GM13976 (cell line): ENCODE measurements around the gene MCF2L2.

Source experiments
- DNase-seq: peaks from one replicate; pipeline ENCODE4 v3.0.0; 2012; ENCODE audit warnings: low spot score
- in situ Hi-C: fragments of 300-500 bp; cut with MboI; formaldehyde crosslinking; loops from one replicate; pipeline ENCODE4 v1.12.0; 2022; ENCODE audit warnings: low sequenced_read_pairs, mixed read lengths, inconsistent platforms; ENCODE audit not compliant: unreplicated experiment
- TF ChIP-seq, protein P1 (sequence below): IDR thresholded peaks from 2 replicates; pipeline ENCODE4 v1.5.1; 2012; ENCODE audit warnings: borderline replicate concordance, mild to moderate bottlenecking; ENCODE audit not compliant: insufficient read depth; ENCODE audit errors: extremely low read depth, missing control alignments, control extremely low read depth

The MCF2L2 gene

DNA sequence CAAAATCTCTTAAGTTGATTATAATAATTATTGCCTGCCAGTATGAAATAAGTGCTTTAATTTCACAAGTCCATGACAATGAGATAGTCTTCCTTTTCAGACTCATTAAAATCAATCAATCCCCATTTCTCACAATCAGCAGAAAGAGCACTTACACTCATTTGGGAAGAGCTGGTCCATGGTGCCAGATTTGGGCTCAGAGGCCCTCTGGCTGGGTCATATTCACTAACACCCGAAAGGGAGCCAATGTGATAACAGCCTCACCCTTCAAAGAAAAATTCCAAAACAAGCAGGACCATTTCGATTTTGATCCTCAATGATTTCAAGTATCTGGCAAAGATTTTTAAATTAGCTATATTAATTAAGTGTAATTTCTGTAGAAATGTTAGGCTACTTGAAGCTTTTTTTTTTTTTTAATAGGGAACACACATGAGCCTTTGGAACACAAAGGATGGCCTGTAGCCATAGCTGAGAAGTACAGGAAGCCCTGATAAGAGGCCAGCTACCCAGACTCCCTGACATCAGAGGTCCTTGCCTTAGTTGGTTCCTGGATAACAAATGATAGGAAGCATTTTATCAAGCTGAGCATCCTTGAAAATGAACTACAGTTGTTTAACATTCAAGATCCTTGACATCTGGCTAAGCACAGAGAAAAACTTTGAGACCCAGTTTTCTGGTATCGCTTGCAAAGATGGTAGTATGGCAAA is 17.1 kb downstream of the MCF2L2 start:
- in situ Hi-C loops, result no loop called here
- TF ChIP-seq, protein P1, sequence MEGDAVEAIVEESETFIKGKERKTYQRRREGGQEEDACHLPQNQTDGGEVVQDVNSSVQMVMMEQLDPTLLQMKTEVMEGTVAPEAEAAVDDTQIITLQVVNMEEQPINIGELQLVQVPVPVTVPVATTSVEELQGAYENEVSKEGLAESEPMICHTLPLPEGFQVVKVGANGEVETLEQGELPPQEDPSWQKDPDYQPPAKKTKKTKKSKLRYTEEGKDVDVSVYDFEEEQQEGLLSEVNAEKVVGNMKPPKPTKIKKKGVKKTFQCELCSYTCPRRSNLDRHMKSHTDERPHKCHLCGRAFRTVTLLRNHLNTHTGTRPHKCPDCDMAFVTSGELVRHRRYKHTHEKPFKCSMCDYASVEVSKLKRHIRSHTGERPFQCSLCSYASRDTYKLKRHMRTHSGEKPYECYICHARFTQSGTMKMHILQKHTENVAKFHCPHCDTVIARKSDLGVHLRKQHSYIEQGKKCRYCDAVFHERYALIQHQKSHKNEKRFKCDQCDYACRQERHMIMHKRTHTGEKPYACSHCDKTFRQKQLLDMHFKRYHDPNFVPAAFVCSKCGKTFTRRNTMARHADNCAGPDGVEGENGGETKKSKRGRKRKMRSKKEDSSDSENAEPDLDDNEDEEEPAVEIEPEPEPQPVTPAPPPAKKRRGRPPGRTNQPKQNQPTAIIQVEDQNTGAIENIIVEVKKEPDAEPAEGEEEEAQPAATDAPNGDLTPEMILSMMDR, result no peak
- DNase-seq, result no peak

DNA sequence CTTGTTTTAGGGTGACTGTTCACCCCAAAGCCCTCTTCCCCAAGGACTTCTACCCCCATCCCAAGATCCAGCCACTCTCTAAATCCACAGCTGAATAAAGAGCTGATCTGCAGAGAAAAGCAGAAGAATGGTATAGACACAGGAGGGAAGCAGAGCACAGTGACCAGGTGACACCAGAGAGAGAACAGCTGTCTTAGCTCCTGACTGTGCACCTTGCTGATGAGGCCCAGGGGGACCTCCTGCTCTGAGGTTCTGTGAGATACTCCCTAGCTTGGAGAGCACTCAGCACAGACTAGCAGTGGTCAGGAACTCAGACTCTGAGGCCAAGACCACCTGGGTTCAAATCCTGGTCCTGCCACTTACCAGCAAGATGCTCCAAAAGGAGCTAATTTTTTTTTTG is 17.7 kb downstream of the MCF2L2 start:
- TF ChIP-seq, protein P1, result no peak
- in situ Hi-C loops, result no loop called here
- no peak for DNase-seq

DNA sequence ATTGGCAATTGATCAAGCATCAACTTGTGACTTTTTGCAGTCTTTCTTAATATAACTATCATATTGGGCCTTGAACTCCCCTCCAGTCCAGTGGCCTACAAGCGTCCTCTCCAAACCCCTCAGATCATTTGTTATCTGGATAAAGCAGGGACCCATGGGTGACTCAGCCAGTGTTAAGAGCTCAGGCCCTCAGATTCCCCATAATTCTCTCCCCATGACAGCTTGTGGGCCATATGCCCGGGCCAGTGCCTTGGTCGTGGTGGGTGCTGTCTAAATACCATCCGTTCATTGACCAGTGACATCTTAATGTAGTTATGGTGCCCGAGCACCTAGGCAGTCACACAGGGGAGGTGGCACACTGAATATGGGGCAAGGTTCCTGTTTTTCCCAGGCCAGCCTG is 18.1 kb downstream of the MCF2L2 start:
- no peak for DNase-seq
- in situ Hi-C loops, result no loop called here
- TF ChIP-seq, protein P1, result no peak

DNA sequence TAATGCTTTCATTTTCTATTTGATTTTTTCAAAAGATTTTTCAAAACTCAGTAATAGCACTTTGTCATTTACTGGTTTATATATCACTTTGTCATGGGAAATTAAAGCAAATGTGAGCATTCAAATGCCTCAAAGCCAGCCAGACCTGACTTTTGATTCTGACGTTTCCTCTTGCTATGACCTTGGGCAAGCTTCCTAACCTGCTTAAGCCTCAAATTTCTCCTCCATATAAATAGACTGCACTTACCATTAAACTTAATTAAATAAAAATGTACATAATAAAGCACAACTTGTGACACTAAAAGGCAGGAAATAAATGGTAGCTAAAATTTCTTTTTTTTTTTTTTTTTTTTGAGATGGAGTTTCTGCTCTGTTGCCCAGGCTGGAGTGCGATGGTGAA is 19.2 kb downstream of the MCF2L2 start:
- DNase-seq, result no peak
- in situ Hi-C loops, result no loop called here
- TF ChIP-seq, protein P1, result no peak

DNA sequence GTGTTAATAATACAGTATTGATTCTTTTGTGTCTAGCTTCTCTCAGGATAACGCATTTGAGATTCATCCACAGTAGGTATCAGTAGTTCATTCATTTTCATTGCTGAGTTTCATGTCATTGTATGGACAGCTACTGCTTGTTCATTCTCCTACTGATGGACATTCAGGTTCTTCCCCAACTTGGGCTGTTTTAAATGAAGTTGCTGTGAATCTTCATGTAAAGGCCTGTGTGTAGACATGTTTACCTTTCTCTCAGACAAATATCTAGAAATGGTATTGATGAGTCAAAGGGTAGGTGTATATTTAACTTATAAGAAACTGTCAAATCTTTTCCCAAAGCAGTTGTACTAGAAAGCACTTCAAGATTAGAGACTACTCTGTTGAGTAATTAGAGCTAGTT is 26.7 kb downstream of the MCF2L2 start:
- DNase-seq, result no peak
- in situ Hi-C loops, result no loop called here

DNA sequence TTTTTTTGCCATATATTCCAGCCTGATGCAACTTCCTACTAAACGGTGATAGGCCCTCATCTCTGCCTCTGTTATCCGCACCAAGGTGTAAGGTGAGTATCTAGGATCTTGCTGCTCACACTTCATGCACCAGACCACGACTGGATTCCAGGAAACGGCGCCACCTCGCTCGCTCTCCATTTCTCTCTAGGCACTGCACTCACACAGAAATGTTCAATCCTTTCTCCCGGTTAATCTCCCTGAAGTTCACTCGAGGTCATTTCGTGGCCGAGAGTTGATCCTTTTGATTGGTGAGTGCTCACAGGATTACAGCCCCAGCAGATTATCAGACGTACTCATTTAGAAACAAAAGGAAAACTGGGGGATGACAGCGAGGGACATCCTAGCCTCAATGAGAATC is 28.1 kb downstream of the MCF2L2 start:
- TF ChIP-seq, protein P1, result no peak
- in situ Hi-C loops, result no loop called here
- DNase-seq, result no peak

More for the DNA sequence above, 26.7 kb downstream of the MCF2L2 start:
- TF ChIP-seq, protein P1, result no peak
